T-helper 2 cell treated with Interferon-gamma antibody and Interleukin-4, amounts not matched to agents 5 μg/mL and 100 μg/mL, for 36 hours (primary cell): ENCODE results near the gene KLHL7.
A peak's percentile ranks its signal among the peaks of the same experiment; 100 is the strongest.

Experiments used
- DNase-seq: peaks from one replicate; pipeline ENCODE4 v3.0.0; 2021; ENCODE audit warnings: low spot score
- H3K27ac Mint-ChIP-seq: one replicate; pipeline ENCODE4 v1.8.0; 2021; ENCODE audit warnings: mild to moderate bottlenecking, mixed read lengths
- H3K27me3 Mint-ChIP-seq: one replicate; pipeline ENCODE4 v1.8.0; 2021; ENCODE audit warnings: low read depth, mixed read lengths
- H3K36me3 Mint-ChIP-seq: one replicate; pipeline ENCODE4 v1.8.0; 2021; ENCODE audit warnings: low read depth, mixed read lengths
- H3K4me1 Mint-ChIP-seq: one replicate; pipeline ENCODE4 v1.8.0; 2021; ENCODE audit warnings: low read depth, mixed read lengths
- H3K4me3 Mint-ChIP-seq: one replicate; pipeline ENCODE4 v1.8.0; 2022; ENCODE audit warnings: mild to moderate bottlenecking, moderate library complexity, mixed read lengths
- H3K9me3 Mint-ChIP-seq: one replicate; pipeline ENCODE4 v1.8.0; 2021; ENCODE audit warnings: mixed read lengths

Gene KLHL7

GRCh38 chr7:23205909-23206767 lies 100.6 kb downstream of the KLHL7 start:
- Mint-ChIP-seq H3K4me3 (peak overlapping the region; percentile 36), H3K27me3 (peaks cover 33% of the 10 kb centered on the region), H3K4me1 (peaks cover 2% of the 10 kb centered on the region), H3K36me3 (peaks cover 23% of the 10 kb centered on the region), H3K27ac (no peak overlapping the region), H3K9me3 (no peaks in the 10 kb centered on the region)
- DNase-seq = no peak

GRCh38 chr7:23207021-23207420 lies 101.4 kb downstream of the KLHL7 start:
- H3K27me3 Mint-ChIP-seq = peaks cover 33% of the 10 kb centered on the region
- H3K9me3 Mint-ChIP-seq = no peaks in the 10 kb centered on the region
- no peak overlapping the region for H3K4me3 Mint-ChIP-seq
- H3K4me1 Mint-ChIP-seq = peaks cover 2% of the 10 kb centered on the region
- no peak overlapping the region for H3K27ac Mint-ChIP-seq
- DNase-seq = no peak
- H3K36me3 Mint-ChIP-seq = peaks cover 16% of the 10 kb centered on the region

- Mint-ChIP-seq H3K27ac (no peak overlapping the region), H3K27me3 (peaks cover 36% of the 10 kb centered on the region), H3K36me3 (peaks cover 16% of the 10 kb centered on the region), H3K9me3 (no peaks in the 10 kb centered on the region), H3K4me3 (no peak overlapping the region), H3K4me1 (peaks cover 2% of the 10 kb centered on the region)
- no peak for DNase-seq
Observed at GRCh38 chr7:23207884-23208283, 102.3 kb downstream of the KLHL7 start.

GRCh38 chr7:23208316-23208715 lies 102.7 kb downstream of the KLHL7 start:
- H3K27ac Mint-ChIP-seq = no peak overlapping the region
- peaks cover 36% of the 10 kb centered on the region for H3K27me3 Mint-ChIP-seq
- peaks cover 2% of the 10 kb centered on the region for H3K4me1 Mint-ChIP-seq
- DNase-seq = no peak
- peaks cover 13% of the 10 kb centered on the region for H3K36me3 Mint-ChIP-seq
- no peaks in the 10 kb centered on the region for H3K9me3 Mint-ChIP-seq
- H3K4me3 Mint-ChIP-seq = no peak overlapping the region

- Mint-ChIP-seq H3K36me3 (peaks cover 5% of the 10 kb centered on the region), H3K27me3 (peaks cover 33% of the 10 kb centered on the region), H3K27ac (no peak overlapping the region), H3K4me3 (no peak overlapping the region), H3K9me3 (no peaks in the 10 kb centered on the region), H3K4me1 (peaks cover 2% of the 10 kb centered on the region)
- no peak for DNase-seq
Observed at GRCh38 chr7:23210506-23210905, 104.9 kb downstream of the KLHL7 start.

- DNase-seq = no peak
- peaks cover 2% of the 10 kb centered on the region for H3K4me1 Mint-ChIP-seq
- no peaks in the 10 kb centered on the region for H3K9me3 Mint-ChIP-seq
- peaks cover 30% of the 10 kb centered on the region for H3K27me3 Mint-ChIP-seq
- no peak overlapping the region for H3K4me3 Mint-ChIP-seq
- H3K36me3 Mint-ChIP-seq = peaks cover 3% of the 10 kb centered on the region
- H3K27ac Mint-ChIP-seq = no peak overlapping the region
Observed at GRCh38 chr7:23211589-23211988, 106.0 kb downstream of the KLHL7 start.

GRCh38 chr7:23212395-23212794 lies 106.8 kb downstream of the KLHL7 start:
- no peak overlapping the region for H3K27ac Mint-ChIP-seq
- H3K36me3 Mint-ChIP-seq = no peaks in the 10 kb centered on the region
- no peaks in the 10 kb centered on the region for H3K9me3 Mint-ChIP-seq

GRCh38 chr7:23212841-23213240 lies 107.3 kb downstream of the KLHL7 start:
- H3K9me3 Mint-ChIP-seq = no peaks in the 10 kb centered on the region
- peaks cover 18% of the 10 kb centered on the region for H3K27me3 Mint-ChIP-seq
- no peak overlapping the region for H3K4me3 Mint-ChIP-seq
- no peaks in the 10 kb centered on the region for H3K4me1 Mint-ChIP-seq
- no peak for DNase-seq
- no peaks in the 10 kb centered on the region for H3K36me3 Mint-ChIP-seq
- no peak overlapping the region for H3K27ac Mint-ChIP-seq

More at GRCh38 chr7:23212395-23212794, 106.8 kb downstream of the KLHL7 start:
- H3K4me1 Mint-ChIP-seq = no peaks in the 10 kb centered on the region
- peaks cover 22% of the 10 kb centered on the region for H3K27me3 Mint-ChIP-seq
- DNase-seq = no peak
- no peak overlapping the region for H3K4me3 Mint-ChIP-seq

GRCh38 chr7:23213755-23214154 lies 108.2 kb downstream of the KLHL7 start:
- Mint-ChIP-seq H3K4me1 (no peaks in the 10 kb centered on the region), H3K27ac (no peak overlapping the region), H3K36me3 (no peaks in the 10 kb centered on the region), H3K4me3 (no peak overlapping the region), H3K9me3 (no peaks in the 10 kb centered on the region), H3K27me3 (peaks cover 15% of the 10 kb centered on the region)
- no peak for DNase-seq

GRCh38 chr7:23214423-23214822 lies 108.8 kb downstream of the KLHL7 start:
- Mint-ChIP-seq H3K4me3 (no peak overlapping the region), H3K27me3 (peaks cover 21% of the 10 kb centered on the region), H3K36me3 (no peaks in the 10 kb centered on the region), H3K9me3 (no peaks in the 10 kb centered on the region), H3K27ac (no peak overlapping the region), H3K4me1 (no peaks in the 10 kb centered on the region)
- no peak for DNase-seq

- no peak for DNase-seq
- no peaks in the 10 kb centered on the region for H3K4me1 Mint-ChIP-seq
- no peaks in the 10 kb centered on the region for H3K36me3 Mint-ChIP-seq
- no peaks in the 10 kb centered on the region for H3K9me3 Mint-ChIP-seq
- H3K27ac Mint-ChIP-seq = no peak overlapping the region
- no peak overlapping the region for H3K4me3 Mint-ChIP-seq
- peaks cover 21% of the 10 kb centered on the region for H3K27me3 Mint-ChIP-seq
Observed at GRCh38 chr7:23214938-23215337, 109.4 kb downstream of the KLHL7 start.

GRCh38 chr7:23216021-23216420 lies 110.4 kb downstream of the KLHL7 start:
- no peaks in the 10 kb centered on the region for H3K4me1 Mint-ChIP-seq
- H3K4me3 Mint-ChIP-seq = no peak overlapping the region
- H3K27me3 Mint-ChIP-seq = peaks cover 18% of the 10 kb centered on the region
- no peak overlapping the region for H3K27ac Mint-ChIP-seq
- no peak for DNase-seq
- H3K9me3 Mint-ChIP-seq = no peaks in the 10 kb centered on the region
- H3K36me3 Mint-ChIP-seq = no peaks in the 10 kb centered on the region

- Mint-ChIP-seq H3K27me3 (peaks cover 15% of the 10 kb centered on the region), H3K4me1 (no peaks in the 10 kb centered on the region), H3K9me3 (no peaks in the 10 kb centered on the region), H3K36me3 (no peaks in the 10 kb centered on the region), H3K27ac (no peak overlapping the region), H3K4me3 (no peak overlapping the region)
- no peak for DNase-seq
Observed at GRCh38 chr7:23218196-23218595, 112.6 kb downstream of the KLHL7 start.

GRCh38 chr7:23220690-23221305 lies 115.2 kb downstream of the KLHL7 start:
- Mint-ChIP-seq H3K36me3 (no peaks in the 10 kb centered on the region), H3K4me3 (no peak overlapping the region), H3K27me3 (peaks cover 12% of the 10 kb centered on the region), H3K27ac (no peak overlapping the region), H3K4me1 (no peaks in the 10 kb centered on the region), H3K9me3 (no peaks in the 10 kb centered on the region)
- no peak for DNase-seq
